GM18517 (cell line): ENCODE data around the gene RBM5.

Experiments
- ATAC-seq: cut with Tn5 transposase; IDR thresholded peaks from one replicate; pipeline ENCODE4 v1.9.1; 2021; ENCODE audit warnings: mild to moderate bottlenecking, moderate library complexity; ENCODE audit not compliant: unreplicated experiment

Gene RBM5

DNA sequence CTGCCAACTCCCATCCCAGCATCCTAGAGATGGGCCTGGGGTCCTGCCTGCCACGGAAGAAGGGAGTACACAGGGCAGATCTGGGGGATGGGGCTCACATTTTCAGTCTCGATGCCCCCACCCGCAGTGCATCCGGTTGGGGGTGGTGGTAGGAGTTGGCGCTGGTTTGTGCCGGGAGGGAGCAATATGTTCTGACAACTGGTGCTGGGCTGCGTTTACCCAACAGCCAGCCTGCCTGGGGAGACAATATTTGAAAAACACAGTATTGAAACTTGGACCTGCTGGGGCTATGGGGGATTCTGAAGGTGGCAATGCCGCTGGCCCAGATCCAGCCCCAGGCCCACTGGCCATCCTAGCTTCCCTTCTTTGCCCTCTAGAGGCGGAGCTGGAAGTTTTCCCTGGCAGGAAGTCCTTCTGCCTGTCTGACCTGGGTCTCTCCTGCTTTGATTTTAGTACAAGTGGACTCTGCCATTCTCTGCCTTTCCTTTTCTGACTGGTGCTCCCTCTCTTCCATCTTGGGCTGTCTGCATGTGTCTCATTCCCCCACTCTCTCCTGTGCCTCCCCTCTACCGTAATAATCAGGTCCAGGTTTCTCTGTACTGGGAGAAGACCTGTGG, 69.9 kb downstream of the RBM5 start:
- no peak for ATAC-seq

- no peak for ATAC-seq
Measured at GRCh38 chr3:50160561-50160983, 71.9 kb downstream of the RBM5 start.

GRCh38 chr3:50161320-50161719, 72.6 kb downstream of the RBM5 start:
- no peak for ATAC-seq

DNA sequence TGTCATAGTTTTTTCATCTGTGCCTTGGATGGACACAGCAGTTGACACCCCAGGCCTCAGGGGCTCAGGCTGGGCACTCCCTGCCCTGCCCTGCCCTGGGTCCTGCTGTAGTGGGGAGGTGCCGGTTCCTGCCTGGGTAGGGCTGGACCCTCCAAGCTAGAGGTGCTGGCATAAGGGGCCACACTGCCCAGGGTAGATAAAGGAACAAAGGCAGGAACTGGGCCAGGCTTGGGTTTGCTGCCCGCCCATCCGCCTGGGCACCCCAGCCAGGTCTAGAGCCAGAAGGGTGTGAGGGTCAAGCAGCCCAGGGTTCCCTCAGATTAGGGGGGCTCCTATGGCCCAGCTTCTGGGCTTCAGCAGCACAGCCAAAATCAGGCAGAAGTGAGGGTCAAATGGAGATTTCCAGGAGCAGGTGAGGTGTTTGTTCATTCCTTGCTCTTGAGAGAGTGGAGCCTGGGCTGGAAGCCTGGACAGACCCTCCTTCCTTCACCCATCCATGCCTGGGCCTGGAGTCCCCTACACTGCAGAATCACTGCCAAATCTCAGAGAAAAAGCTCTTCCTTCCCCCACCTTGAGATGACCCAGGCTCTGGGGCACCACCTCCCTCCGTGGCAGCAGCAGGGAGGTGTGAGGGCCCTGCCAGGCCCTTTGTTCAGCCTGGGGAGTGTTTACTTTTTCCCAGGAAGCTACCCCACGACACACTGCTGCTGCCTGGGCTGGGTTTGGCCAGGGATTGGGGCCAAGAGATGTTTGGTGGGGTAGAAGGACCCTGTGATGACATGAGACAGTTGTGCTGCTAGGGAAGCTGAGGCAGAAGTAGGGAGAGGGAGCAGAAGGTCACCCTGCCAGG, 73.5 kb downstream of the RBM5 start:
- no peak for ATAC-seq

DNA sequence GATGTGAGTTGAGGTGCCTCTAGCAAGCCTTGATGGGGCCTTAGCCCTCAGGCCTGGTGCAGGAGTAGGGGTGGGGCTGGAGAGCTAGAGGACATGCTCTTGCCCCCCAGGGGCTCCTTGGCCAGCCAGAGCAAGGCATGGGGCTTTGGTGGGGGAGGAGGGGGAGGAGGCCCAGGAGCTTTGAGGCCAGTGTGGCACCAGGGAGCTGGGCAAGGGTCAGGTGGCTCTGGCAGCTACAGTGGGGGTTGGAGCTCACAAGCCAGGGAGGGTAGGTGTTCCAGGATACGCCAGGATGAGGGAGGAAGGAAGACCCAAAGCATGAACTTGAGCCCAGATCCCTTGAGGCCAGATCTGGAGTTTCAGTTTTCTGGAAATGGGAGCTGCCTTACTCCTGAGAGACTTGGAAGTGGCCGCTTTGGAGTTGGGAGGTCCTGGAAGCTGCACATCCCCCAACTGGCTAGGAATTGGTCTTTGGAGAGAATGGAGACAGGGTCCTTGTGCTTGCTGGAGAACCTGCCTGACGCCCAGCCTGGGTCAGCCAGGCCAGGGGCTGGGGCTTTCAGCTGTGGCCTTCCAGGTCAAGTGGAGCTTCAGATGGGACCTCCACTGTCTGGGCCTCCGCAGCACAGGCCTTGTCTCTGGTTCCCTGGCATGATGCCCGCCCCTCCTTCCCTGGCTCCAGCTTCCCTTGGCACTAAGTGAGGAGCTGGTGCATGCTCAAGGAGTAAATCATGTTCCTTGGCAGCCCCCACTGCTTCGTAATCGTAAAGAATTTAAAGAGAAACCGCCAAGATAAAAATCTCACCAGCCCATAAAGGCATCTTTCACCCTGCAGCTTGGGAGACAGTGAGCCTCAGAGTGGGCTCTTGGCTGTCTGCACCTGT, 75.1 kb downstream of the RBM5 start:
- ATAC-seq = no peak

DNA sequence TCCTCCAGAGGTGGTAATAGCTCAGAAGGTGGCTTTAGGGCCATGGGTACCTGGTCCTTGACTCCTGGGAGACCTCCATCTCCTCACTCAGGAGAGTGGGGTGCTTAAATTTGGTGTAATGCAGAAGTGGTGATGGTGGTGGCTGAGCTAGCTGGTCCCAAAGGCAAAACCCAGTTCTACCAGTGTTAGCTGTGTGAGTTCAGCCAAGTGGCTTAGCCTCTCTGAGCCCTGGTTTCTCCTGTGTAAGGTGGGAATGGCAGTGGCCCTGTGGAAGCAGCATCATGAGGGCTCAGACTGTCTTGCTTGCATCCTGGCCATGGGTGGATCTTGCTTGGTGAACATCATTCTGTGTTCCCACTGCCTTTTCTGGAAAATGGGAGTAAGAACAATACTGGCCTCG, 75.8 kb downstream of the RBM5 start:
- no peak for ATAC-seq

- ATAC-seq = no peak
Measured at GRCh38 chr3:50164984-50165909, 76.5 kb downstream of the RBM5 start.

GRCh38 chr3:50165910-50166538, 77.3 kb downstream of the RBM5 start:
- no peak for ATAC-seq

DNA sequence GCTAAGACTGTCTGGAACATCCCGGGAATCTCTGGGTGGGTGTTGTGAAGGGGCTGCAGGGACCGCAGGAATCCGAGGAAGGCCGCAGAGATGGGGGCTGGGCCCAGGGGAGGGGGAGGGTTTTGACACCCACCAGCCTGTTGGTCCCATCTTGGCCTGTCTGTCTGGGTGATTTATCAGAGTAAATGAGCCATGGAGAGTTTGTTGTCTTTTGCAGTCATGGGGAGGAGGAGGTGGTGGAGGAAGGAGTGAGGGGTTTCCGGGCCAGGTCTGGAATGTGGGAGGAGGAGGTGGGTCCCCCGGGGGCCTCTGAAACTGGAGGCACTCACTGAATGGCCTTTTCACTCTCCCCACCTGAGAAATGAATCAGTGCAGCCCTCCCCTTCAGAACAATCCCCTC, 77.9 kb downstream of the RBM5 start:
- no peak for ATAC-seq

DNA sequence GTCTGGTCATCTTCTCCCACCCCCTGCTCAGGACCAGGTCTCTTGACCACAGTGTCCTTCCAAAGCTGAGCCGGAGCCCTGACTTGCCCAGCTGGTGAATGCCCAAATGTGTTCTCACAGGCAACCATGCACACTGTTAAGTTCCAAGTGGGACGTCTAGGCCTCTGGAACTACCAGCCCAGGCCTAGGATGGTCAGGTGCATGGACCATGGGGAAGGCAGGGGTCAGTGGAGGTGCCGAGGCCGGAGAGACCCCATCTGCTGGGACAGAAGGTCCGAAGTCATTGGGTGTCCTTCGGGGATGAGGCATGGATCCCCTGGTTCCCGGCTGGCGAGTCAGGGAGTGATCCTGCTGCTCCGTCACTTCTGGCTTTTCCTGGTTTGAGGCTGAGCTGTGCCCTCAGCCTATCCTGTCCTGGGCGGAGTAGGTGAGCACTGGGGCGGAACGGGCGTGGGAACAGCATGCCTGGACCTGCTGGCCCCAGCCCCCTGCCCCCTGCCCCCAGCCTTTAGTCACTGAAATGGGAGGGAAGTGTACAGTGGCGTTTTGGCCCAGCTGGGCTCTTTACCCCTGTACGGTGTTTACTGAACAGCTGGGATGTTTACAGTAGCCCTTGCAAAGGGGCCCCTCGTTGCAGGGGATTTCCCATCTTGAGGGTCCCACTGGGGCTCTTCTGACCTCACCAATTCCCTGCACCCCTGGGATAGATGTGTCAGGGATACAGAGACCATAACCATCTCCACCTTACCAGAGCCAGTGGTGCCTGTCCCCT, 78.5 kb downstream of the RBM5 start:
- no peak for ATAC-seq

- no peak for ATAC-seq
Measured at GRCh38 chr3:50167841-50168209, 79.1 kb downstream of the RBM5 start.

DNA sequence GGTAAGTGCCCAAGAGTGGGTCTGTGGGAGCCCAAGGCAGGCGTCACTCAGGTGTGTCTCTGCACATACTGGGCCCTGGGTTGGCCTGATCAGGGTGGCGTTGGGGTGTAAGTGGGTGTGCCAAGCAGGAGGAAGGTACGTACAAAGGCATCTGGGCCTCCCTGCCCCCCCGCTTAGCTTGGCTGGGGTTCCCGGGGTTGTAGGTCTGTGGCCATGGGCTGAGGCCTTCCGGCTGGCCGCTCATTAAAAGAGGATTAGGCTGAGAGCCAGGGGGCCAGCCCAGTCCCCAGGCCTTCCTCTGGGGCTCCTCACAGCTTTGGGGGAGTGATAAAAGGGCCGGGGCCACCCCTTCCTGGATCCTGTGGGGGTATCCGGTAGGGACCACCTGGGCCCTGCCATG, 79.7 kb downstream of the RBM5 start:
- no peak for ATAC-seq
